HPDE6-E6E7 (cell line): Measurements from ENCODE around the gene PRKAR1B.
"Not testable (repeated sequence)": the region's sequence is repeated elsewhere in the genome, so short reads cannot be mapped to it uniquely, and the experiment has no call there.

Source experiments
- DNase-seq: peaks from one replicate; pipeline ENCODE4 v3.0.0; 2011; ENCODE audit warnings: missing footprints; ENCODE audit errors: extremely low spot score

Gene PRKAR1B

DNA sequence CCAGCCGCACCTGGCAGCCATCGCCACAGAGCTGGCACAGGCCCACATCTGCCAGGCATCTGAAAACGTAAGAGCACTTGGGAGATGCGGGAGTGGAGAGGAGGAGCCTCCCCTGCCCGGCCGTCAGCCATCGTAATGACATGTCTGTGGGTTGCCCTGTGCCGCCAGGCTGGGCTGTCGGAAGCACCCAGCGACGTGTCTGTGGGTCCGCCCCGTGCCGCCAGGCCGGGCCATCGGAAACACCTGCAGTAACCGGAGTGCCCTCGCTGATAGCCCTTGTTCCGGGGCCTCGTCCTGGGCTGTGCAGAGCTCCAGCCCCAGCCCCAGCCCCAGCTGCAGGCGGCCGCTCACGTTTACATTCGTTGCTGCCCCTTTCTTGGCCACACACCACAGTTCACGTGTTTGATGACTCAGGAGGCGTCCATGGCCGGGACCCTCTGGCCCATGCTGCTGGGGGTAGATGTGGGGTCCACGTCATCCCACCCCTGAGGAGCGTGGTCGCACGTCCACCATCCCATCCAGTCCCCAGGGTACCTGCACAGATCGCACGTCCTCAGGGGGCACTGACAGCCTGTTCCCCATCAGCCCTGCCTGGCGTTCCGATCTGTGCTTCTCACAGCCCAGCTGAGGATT, 30.0 kb upstream of the PRKAR1B start:
- DNase-seq, result no peak

DNA sequence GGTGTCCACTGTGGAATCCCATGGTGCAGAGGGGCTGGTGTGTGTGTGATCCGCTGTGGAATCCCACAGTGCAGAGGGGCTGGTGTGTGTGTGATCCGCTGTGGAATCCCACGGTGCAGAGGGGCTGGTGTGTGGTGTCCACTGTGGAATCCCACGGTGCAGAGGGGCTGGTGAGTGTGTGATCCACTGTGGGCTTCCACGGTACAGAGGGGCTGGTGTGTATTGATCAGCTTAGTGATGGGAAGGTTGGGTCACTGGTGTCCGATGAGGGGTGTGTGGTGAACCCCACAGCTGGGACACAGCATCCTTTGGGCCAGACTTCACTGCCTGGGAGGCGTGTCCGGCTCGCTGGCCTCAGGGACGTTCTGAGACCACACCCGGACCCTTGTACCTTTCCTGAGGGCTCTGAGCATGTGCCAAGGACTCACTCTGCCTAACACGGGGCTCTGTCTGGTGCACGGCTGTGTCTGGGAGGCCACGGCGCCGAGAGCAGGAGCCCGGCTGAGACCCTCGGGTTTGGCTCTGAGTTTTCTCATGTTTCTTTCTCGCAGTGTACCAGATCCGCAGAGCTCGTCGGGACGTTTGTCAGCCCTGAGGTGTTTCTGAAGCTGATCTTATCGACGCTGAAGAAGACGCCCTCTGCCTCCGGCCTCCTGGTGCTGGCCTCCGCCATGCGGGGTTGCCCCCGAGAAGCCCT, 29.3 kb upstream of the PRKAR1B start:
- no peak for DNase-seq

DNA sequence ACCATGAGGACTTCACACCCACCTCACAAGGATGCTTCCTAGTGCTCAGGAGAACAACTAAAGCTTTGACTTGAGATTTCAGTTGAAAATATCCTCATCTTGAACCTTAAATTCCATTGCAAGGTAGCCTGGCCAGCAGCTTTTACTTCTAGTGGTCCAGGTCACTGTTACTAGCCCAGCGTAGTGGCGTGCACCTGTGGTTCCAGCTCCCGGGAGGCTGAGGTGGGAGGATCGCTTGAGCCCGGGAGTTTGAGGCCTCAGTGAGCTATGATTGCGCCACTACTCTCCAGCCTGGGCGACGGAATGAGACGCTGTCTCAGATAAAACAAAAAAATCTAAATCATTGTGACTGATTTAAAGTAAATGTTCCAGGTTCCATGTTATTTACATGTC, 28.3 kb upstream of the PRKAR1B start:
- no peak for DNase-seq

DNA sequence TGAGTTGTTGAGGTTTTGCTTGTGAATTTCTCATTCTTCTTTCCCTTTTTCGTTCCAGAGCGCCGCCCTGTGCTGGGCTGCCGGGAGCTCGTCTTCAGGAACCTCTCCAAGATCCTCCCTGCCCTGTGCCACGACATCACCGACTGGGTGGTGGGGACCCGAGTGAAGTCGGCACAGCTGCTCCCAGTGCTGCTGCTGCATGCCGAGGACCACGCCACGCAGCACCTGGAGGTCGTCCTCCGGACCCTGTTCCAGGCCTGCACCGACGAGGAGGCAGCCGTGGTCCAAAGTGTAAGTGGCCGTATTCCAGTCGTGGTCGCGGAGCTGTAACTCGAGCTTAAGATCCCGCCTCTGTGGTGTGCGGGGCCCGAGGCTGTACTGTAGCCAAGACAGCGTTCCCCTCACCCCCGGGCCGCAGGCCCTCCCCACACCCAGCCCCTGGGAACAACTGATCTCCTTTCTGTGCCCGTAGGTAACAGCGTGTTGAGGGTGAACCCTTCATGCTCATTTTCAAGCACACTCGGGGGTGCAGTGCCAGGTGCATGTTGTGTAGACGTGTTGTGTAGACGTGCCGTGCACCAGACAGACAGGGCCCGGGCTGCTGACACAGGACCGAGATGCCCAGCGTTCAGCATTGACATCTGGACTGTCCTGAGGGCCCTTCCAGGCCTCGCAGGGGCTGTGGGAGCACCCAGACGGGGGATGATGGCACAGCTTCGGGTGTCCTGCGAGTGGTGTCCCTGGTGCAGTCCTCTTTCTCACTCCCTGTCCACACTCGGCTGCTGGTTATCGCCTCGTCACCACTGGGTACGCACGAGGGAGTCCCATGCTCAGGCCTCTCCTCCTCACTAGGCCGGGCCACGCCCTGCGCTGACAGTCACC, 27.7 kb upstream of the PRKAR1B start:
- no peak for DNase-seq

DNA sequence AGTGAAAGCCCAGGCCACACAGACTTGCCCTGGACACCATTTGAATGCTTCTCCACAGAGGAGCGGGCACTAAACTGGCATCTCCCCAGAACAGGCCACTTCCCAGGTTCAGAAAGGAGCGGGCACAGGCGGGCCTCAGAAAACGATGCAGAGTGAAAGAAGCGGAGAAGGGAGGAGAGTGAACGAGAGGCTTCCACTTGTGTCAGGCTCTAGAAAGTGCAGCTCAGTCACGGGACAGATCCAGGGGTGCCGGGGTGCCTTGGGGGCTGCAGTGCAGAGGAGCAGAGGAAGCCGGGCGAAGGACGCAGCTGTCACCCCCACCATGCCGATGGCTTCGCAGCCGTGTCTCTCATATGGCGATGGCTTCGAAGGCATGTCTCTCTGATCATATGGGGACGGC, 26.1 kb upstream of the PRKAR1B start:
- no peak for DNase-seq

DNA sequence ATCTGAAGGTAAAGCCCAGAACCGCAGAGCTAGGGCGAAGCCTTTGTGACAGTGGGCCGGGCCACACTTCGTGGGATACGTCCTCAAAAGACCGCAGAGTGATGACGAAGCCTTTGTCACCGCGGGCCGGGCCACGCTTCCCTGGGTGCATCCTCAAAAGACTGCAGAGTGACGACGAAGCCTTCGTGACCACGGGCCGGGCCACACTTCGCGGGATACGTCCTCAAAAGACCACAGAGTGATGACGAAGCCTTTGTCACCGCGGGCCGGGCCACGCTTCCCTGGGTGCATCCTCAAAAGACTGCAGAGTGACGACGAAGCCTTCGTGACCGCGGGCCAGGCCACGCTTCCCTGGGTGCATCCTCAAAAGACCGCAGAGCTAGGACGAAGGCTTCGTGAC, 25.2 kb upstream of the PRKAR1B start:
- not testable (repeated sequence) for DNase-seq

DNA sequence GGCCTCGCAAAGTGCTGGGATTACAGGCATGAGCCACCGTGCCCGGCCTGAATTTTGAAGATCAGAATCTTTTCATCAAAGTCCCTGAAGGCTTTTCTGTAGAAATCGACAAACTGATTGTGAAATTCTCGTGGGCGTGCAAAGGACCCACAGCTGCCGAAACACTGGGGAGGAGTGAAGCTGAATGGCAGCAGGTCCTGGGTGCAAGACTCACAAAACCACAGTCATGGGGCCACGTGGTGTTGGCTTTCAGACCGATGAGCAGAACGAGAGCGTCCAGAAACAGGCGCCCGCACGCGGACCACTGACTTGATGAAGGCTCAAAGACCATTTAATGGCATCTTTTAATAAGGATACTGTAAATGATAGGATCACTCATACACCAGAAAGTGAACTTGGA, 24.7 kb upstream of the PRKAR1B start:
- no peak for DNase-seq

DNA sequence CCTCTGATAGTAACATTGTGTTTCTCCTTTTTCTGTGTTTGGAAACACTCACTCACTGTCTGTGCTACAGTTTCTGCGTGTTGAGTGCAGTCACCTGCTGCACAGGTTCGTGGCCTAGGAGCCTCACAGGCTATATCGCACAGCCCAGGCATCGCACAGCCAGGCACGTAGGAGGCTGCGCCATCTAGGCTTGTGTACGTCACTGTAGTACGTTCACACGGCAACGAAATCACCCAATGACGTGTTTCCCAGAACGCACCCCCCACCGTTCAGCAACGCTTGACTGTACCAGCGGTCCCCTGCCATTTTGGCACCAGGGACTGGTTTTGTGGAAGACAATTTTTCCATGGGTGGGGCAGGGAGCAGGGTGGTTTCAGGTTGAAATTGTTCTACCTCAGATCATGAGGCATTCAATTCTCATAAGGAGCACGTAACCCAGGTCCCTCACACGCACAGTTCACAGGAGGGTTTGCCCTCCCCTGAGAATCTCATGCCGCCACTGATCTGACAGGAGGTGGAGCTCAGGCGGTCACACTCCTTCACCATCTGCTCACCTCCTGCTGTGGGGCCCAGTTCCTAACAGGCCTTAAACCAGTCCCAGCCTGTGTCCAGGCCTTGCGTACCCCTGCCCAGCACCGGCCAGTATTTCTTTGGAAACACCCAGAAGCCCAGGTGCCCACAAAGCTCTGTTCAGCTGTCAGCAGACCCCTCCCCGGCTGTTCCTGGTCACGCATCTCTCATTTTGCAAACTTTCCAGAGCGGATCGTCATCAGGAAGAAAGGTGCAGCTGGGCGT, 23.2 kb upstream of the PRKAR1B start:
- no peak for DNase-seq

DNA sequence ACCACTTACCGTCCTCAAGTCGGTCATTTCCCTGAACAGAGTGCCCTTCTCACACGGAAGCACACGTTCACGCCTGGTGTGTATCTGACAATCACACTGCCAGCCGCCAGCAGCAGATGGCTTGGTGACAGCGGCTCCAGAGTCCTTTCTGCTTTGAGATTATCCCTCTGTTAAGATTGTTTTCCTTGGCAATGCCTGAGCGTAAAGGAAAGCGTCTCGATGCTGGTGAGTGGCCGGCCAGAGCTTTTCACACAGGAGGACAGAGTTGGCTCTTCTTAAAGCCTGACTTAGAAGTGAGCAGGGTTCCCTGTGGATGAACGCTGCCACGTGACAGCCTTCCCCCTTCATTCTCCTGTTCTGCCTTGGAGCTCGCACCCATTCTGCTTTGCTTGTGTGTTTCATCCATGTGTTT, 22.1 kb upstream of the PRKAR1B start:
- no peak for DNase-seq

DNA sequence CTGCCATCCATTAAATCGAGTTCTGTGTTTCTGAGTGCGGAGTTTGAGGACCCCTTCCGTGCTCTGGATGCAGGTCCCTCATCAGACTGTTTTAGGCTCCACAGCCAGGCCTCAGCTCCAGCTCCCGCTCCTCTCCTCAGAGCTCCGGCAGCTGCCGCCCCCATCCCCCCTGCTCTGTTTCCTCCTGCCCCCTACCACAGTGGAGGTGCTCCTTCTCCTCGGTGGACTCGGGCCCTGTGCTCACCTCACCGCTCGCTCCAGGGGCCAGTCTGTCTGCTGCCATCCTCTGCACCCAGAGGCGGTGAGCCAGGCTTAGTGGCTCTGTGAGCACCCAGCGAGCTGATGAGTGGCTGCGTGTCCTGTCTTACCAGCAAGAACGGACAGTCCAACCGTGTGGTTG, 21.4 kb upstream of the PRKAR1B start:
- DNase-seq, result no peak

DNA sequence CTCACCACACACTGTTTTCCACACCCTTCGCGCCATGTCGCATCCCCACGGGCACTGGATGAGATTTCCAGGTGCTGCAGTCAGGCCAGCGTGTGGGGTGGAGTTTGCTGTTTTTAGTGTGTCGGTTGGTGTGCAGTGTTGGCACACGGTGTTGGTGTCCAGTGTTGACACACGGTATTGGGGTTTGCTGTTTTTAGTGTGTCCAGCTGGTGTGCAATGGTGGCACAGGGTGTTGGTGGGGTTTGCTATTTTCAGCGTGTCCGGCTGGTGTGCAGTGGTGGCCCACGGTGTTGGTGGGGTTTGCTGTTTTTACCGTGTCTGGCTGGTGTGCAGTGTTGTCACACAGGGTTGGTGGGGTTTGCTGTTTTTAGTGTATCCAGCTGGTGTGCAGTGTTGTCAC, 20.1 kb upstream of the PRKAR1B start:
- no peak for DNase-seq

DNA sequence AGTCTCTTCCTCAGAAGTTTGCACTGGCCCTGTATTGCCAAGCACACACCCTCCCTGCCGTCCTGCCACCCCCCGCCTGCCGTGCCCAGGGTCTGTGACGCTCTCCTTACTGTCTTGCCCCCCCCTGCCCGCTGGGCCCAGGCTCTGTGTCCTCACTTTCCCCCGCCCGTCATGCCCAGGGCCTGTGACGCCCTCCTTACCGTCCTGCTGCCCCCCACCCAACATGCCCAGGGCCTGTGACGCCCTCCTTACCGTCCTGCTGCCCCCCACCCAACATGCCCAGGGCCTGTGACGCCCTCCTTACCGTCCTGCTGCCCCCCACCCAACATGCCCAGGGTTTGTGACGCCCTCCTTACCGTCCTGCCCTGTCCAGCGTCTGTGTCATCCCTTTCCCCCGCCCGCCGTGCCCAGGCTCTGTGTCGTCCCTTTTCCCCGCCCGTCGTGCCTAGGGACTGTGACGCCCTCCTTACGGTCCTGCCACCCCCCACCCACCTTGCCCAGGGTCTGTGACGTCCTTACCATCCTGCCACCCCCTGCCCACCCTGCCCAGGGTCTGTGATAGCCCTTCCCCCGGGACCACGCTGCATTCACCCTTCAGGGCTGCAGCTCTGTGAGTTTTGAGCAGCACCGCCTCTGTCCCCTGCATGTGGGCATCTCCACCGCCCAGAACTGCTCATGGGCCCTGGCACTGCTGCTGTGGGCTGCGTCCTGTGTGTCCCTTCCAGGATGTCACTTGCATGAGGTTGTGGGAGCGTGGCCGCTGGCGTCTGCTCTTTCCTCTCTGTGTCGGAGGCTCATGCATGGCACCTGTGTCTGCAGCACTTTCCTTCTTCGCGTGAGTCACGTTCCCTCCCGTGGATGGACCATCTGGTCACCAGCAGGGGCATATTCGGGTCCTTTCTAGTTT, 19.3 kb upstream of the PRKAR1B start:
- DNase-seq, result no peak

DNA sequence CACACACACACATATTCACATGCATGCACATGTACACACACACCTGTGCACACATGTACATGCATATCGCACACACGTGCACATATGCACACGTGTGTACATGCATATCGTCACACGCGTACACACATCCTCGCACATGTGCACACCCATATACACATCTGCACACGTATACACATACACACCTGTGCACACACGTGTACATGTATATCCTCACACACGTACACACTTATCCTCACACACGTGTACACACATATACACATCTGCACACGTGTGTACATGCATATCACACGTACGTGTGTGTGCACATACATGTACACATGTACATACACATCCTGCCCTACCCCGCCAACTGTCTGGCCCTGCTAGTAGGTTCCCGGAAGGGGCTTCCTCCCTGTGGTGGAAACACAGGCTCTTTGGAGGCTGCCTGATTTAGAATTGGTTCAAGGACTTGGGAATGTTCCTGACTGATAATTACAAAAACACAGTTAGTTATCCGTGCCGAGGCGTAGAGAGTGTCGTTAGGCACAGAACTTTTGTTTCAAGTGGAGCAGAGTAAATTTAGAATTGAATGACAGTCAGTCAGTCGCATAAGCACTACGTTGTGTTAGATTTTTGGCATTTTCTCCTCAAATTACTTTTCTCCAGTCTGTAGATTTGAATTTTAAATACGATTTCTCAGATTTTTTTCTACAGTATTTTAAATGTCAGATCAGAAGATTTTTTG, 18.5 kb upstream of the PRKAR1B start:
- DNase-seq, result no peak

DNA sequence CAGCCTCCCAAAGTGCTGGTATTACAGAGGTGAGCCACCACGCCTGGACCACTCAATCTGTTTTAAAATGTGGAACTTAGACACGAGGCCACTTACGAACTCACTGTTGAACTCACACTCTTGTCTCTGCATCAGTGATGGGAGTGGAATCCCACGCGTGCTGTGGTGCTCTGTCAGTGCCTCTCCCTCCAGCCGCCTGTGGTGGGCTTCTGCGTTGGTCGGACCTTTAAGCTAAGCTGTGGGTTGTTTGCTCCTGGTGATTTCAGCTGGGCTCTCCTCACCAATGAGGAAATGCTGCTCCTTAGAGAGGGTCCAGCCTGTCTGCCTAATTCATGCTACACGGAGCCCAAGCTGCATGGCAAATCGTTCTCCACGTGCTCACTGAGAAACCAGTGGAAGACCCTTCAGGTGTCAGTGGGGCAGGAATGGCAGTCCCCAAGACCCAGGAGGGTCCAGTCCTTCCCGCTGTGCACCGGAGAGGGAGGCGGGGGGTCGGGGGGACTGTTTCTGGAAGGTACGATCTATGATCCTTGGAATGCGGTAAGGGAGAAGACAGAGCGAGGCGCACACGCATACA, 17.9 kb upstream of the PRKAR1B start:
- DNase-seq, result no peak

DNA sequence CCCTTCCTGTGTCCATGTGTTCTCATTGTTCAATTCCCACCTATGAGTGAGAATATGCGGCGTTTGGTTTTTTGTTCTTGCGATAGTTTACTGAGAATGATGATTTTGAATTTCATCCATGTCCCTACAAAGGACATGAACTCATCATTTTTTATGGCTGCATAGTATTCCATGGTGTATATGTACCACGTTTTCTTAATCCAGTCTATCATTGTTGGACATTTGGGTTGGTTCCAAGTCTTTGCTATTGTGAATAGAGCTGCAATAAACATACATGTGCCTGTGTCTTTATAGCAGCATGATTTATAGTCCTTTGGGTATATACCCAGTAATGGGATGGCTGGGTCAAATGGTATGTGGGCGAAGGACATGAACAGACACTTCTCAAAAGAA, 17.0 kb upstream of the PRKAR1B start:
- DNase-seq, result not testable (repeated sequence)

DNA sequence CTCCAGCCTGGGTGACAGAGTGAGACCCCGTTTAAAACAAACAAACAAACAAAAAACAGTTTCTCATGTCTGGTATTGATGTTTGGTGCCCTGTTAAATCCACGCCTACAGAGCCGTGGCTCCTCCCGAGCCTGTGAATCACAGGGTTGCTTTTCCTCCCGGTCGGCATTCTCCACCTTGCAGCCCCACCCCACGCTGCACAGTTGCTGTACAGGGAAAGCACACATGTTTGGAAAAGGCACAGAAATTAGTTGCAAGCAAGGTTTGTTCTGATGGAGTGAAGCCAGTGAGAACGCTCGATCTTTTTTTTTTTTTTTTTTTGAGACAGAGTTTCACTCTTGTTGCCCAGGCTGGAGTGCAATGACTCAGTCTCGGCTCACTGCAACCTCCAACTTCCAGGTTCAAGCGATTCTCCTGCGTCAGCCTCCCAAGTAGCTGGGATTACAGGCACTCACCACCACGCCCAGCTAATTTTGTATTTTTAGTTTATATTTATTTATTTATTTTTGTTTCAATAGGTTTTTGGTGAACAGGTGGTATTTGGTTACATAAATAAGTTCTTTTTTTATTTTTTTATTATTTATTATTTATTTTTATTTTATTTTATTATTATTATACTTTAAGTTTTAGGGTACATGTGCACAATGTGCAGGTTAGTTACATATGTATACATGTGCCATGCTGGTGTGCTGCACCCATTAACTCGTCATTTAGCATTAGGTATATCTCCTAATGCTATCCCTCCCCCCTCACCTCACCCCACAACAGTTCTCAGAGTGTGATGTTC, 16.5 kb upstream of the PRKAR1B start:
- DNase-seq, result peak; percentile 54

DNA sequence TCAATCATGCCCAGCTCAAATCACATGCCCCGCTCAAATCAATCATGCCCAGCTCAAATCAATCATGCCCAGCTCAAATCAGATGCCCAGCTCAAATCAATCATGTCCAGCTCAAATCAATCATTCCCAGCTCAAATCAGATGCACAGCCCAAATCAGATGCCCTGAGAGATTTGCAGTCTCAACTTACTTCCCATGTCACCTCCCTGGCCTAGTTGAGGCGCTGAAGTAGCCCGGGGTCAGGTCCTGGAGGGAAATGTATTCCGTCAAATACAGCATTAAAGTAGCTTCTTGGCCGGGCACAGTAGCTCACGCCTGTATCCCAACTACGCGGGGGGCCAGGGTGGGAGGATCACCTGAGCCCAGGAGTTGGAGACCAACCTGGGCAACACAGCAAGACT, 15.7 kb upstream of the PRKAR1B start:
- no peak for DNase-seq

DNA sequence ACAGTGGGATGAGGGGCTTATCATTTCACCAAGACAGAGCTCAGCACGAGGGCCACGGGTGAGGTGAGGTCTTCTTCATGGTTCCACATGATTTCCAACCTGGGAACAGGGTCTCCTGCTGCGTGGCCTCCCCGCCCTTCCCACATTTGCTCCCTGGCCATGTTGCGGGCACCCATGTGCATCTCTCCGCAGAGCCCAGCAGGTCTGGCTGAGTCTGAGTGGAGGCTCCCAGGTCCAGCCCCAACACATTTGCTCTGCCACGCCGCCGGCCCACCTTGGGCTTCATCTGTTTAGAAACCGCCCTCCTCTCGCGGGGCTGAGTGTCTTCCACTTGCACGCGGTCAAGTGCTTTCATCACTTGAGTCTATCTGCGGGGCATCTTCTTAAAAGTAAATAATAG, 14.8 kb upstream of the PRKAR1B start:
- DNase-seq, result no peak

DNA sequence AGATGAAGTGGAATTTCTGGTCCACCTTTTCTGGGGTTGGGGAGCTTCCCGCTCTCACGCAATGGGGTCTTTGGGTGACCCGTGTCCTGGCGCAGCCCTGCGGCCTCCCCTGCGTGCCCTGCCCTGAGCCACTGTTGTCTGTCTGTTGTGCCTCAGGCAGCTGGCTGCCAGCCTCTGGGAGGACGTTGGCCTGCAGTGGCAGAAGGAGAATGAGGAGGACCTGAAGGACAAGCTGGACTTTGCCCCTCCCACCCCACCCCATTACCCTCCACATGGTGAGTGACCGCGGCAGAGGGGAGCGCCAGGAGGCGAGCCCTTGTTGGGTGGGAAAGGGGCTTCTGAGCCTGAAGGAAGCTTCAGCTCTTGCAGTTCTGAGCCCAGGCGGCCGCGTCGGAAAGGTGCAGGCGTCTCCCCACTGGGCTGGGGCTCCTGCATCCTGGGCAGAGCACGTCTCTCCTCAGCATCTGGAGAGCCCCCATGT, 14.2 kb upstream of the PRKAR1B start:
- DNase-seq, result no peak
